ENCODE results near the gene LDLRAD2.

DNA sequence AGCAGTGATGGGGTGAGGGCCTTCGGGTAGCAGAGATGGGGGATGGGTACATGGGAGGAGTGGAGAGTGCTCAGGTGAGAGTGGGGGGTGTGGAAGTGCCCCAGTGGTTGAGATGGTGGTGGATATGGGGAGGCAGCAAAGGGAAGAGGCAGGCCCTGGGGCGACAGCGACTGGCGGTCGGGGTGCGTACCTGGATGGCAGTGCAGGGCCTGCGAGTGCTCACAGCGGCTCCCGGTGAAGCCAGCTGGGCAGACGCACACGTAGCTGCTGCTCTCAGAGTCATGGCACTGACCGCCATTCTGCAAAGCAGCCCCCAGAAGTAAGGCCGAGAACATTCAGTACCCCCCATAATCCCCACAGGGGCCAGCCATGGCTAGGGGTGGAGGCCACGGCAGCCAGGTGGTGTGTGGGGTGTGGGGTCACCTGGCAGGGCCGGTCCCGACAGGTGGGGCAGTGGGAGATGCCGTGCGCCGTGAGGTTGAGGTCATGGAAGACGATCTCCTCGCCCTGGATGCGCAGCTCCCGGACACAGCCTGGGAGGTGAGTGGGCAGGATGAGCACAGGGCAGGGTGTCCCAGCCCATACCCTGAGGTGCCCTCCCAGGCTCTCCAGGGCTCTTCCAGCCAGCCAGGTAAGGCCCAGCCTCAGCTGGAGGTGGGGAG is 18.9 kb downstream of the LDLRAD2 start:
- no peak for TF ChIP-seq POLR2A (IDR thresholded peaks at IDR 0.05; ENCODE audit: borderline replicate concordance, extremely low read depth, insufficient read depth, insufficient read length)
- no peak for TF ChIP-seq POLR2AphosphoS5 (IDR thresholded peaks at IDR 0.05; ENCODE audit: low read depth, low read length)
- TF ChIP-seq EZH2 (IDR thresholded peaks at IDR 0.05): no peak
- no peak for TF ChIP-seq CTCF (IDR thresholded peaks at IDR 0.05 in 2 of 3, conservative IDR thresholded peaks at IDR 0.05 in 1 of 3; ENCODE audit: borderline replicate concordance in 1 of 3, insufficient read depth in 1 of 3, low read depth in 2 of 3, low read length in 2 of 3)
- no peak for TF ChIP-seq MAX (IDR thresholded peaks at IDR 0.05)
- TF ChIP-seq CEBPB (IDR thresholded peaks at IDR 0.05; ENCODE audit: low read depth): no peak
- no peak for TF ChIP-seq RAD21 (IDR thresholded peaks at IDR 0.05; ENCODE audit: low read depth)
- no peak for TF ChIP-seq EZH2phosphoT487 (IDR thresholded peaks at IDR 0.05; ENCODE audit: borderline replicate concordance)
- no peak for TF ChIP-seq YY1 (IDR thresholded peaks at IDR 0.05; ENCODE audit: extremely low read depth, insufficient replicate concordance, low read depth, low read length)
- TF ChIP-seq SP1 (IDR thresholded peaks at IDR 0.05; ENCODE audit: low read depth): no peak
- no peak for TF ChIP-seq REST (IDR thresholded peaks at IDR 0.05; ENCODE audit: low read depth)

Data from HCT116 (cell line).